GM21447 (cell line): Measurements from ENCODE around the gene UBE2S.
"Not testable (repeated sequence)": the region's sequence is repeated elsewhere in the genome, so short reads cannot be mapped to it uniquely, and the experiment has no call there.

Experiments
- ATAC-seq: cut with Tn5 transposase; IDR thresholded peaks from one replicate; pipeline ENCODE4 v1.9.1; 2021; ENCODE audit not compliant: unreplicated experiment

Gene UBE2S

DNA sequence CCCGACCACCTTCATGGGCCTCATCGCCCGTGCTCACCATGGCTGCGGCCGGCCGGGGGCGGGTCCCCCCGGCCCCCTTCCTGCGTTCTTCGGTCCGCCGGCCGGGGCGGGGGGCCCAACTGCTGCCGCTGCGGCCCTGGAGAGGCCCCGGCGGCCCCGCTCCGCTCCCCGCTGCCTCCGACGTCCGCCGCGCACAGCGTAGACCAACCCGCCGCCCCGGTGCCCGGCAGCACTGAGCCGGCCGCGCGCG lies at the start of gene UBE2S:
Gene UBE2S (minus strand): TSS at position 239 of the 250 bp plus-strand sequence. CDS start 199 bp downstream, at position 40.
- ATAC-seq: not testable (repeated sequence)

DNA sequence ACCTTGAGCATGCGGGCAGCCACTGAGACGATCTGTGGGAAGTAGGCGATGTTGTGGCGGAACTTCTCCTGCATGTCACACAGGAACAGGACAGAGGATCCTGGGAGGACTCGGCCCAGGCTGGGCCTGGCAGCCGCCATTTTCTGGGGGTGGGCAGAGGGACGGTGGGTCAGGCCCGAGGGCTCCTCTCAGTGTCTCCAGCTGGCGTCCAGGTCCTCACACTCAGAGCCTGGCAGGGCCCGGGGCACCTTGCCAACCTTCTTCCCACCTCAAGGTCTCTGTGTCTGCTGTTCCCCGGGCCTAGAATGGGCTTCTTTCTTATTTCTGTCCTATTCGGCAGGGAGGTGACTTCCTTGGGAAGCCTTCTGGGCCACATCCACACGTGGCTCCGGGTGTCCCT lies 48.8 kb upstream of the UBE2S start:
- no peak for ATAC-seq

DNA sequence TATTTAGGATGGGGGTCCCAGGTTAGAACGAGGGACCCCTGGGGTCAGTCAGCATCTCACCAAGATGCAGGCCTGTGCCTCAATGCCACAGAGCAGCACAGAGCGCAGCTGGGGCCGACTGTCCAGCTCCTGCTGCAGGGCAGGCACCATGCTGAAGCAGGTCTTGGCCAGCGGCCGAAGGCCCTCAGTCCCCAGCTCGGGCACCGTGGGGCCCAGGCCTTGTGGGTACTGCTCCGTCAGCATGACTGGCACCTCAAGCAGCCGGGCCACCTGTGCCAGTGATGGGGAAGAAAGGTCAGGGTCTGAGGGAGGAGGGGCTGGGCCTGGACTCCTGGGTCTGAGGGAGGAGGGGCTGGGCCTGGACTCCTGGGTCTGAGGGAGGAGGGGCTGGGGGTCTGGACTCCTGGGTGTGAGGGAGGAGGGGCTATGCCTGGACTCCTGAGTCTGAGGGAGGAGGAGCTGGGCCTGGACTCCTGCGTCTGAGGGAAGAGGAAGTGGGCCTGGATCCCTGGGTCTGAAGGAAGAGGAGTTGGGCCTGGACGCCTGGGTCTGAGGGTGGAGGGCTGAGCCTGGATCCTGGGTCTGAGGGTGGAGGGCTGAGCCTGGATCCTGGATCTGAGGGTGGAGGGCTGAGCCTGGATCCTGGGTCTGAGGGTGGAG lies 48.1 kb upstream of the UBE2S start:
- ATAC-seq: no peak

DNA sequence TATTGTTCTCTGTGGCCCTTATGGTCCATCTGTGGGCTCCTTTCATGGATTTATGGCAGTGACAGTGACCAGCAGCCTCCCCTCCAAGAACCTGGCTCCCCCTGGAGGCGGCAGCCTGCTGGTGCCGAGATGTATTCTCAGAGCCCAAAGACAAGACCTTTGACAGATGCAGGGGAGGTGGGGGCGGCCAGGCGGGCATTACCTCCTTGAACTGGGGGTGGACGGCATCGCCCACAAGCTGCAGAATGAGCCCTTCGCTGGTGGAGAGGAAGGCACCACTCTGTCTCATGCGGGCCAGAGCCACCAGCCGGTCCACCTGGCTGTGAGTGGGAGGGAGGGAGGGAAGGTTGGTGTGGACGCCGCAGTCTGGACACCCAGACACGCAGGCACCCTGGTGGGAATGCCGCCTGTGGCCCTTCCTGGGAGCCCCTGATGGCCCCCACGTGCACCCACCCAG lies 47.2 kb upstream of the UBE2S start:
- no peak for ATAC-seq

DNA sequence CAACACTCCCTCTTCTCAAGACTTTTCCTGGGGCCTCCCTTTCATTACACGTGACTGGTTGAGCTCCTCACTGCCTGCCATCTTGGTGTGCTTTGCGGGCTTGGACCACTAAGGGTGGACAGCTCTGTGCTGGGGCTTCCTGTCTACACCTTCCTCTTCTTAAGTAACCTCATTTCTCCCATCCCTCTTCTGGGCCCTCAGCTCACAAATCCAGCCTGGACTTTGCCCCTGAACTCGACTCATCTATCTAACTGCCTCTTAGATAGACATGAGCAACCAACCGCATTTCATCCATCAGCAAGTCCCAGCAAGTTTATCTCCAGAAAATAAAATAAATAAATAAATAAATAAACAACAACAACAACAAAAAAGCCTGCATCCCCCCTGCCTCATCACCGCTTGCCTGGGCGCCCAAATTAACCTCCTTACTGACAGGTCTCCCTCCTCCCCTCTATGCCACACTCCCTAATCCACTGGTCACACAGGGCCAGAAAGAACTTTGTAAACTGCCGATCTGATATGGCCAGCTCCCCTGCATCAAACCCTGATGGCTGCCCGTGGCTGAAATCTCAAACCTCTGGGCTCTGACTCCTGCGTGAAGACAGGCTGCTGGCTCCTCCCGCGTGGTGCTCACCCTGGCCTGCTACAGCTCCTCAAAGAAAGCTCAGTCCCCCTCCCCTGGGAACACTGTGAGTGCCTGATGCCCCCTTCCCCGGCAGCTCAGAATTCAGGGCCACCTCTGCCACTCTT lies 46.1 kb upstream of the UBE2S start:
- ATAC-seq: no peak

DNA sequence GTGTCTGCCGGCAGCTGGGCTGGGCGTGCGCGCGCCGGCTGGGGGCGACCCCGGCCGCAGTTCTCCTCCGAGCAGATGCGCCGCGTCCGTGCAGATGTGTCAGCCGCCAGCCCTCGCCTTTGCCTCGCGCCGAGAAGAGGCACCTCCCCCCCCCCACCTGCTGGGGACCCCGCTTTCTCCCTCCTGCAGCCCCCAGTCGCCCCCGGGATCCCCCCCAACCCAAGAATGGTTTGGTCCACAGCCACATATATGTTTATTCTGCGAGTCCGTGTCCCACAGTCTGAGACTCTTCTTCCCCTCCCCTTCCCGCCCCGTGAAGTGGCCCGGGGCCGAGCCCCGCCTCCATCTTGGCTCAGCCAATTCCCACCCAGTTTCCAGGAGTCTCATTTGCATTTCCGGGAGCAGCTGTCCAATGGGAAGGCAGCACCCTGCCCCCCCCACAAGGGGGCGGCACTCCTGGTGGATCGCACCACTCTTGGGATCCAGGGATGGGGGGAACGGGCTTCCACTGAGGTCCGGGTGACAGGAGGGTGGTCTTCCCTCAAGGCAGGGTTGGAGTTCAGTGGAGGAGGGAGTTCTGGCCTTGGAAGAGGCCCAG lies 45.3 kb upstream of the UBE2S start:
- no peak for ATAC-seq

DNA sequence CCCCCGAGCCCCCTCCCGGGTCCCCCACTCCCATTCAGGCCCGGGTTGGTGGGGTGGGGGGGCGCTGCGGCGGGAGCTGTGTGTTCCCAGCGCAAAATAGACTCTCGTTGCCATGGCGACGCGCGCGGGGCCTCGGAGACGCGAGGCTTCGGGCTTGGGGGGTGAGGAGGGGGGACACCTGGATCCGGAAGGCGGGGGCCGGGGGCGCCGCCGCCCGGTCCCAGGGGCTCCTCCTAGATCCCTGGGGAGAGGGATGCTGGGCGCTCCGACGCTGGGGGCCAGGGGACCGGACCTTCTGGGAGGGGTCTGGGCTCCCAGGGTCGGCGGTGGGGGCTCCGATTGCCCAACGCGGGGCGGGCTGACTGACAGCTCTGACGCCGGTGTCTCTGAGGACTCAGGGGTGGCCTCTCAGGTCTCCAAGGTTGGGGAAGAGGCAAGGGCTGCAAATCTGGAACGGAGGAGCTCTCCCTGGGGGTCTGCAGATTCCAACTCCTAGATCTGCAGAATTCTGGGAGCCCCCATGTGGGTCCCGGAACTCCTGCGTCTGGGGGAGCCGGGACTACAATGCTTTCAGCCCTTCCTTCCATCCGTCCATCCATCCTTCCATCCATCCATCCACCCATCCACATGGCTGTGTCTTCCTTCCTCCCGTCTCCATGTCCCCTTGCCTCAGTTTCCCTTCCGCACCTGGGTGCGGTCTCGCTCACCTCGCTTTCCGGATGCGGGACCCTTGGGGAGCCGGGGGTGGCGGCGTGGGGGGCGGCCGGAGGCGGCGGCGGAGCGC lies 44.6 kb upstream of the UBE2S start:
- ATAC-seq: no peak

DNA sequence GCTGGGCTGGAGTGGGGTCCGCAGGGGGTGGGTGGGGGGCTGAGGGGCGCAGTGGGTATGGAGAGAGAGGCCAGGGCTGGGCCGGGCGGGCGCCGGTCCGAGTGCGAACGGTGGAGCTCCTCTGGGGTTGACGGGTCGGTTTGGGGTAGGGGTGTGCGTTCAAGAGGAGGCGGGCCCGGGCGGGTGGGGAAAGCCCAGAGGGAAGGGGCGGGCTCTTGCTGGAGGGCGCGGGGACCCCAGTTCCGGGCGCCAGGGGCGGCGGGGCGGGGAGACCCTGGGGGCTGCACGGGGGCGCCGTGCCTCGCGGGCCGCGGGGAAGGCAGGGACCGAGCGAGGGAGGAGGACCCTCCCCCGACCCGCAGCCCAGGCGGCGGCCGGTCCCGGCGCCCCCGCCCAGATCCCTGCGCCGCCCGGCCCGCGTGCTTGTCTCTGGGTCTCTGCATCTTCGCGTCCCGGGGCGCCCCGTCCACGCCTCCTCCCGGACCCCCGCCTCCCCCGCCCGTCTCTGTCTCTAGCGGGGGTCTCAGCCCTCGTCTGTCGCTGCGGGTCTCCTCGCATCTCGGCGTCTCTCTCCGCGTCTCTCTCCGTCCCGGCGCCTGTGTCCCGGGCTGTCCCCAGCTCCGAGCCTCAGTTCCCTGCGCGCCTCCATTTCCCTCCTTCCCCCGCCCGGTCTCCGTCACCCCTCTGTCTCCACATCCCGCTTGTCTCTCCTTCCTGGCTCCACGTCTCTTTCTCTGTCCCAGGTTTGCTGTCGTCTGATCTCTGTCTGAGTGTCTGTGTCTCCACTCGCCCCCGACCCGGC lies 43.8 kb upstream of the UBE2S start:
- ATAC-seq: no peak

DNA sequence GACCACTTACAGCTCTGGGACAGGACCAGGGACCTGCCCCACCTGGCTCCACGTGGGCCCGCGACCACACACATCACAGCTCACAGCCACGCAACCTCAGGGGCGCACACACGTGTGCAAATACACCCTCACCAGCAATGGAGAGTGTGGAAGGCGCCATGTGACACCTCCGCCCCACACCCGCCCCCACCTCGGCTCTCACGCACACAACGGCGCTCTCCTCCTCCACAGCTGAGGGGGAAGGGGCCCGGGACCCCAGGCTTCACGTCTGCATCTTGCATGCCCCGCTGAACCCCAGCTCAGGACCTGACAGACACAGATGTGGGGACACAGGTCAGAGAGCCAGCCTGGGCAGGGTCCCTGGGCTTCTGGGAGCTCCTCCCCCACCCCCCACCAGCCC lies 41.9 kb upstream of the UBE2S start:
- ATAC-seq: no peak

DNA sequence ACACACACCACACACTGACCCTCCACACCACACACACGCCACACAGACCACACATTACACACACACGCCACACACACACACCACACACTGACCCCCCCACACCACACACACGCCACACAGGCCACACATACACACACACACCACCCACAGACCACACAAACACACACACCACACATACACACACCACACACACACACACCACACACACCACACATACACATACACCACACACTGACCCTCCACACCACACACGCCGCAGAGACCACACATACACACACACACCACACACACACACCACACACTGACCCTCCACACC lies 40.5 kb upstream of the UBE2S start:
- not testable (repeated sequence) for ATAC-seq

DNA sequence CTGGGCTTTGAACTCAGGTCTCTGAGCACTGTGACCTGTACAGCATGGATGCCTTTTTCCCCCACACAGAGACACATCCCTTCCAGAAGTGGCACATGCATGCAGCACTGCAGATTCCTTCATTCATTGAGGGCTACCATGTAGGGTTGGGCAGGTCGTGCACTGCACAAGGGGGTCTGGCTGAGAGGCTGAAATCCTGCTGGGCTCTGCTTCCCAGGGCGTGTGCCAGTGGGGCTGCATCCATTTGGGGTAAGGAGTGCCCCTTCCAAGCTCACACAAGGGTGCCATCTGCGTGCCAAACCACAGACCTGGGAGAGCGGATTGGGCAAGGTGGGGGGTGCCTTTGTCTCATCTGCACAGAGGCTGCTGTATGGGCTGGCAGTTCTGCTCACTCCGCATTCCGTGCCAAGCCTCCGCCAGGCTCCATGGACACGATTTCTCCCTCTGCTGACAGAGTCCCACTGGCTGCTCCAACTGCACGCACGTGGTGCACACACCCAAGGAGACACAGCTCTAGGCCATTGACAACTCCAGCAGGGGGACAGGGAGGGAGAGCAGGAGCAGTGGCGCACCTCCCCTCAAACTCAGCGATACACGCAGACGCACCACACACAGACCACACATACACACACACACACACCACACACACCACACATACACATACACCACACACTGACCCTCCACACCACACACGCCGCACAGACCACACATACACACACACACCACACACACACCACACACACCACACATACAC lies 40.0 kb upstream of the UBE2S start:
- ATAC-seq: no peak

DNA sequence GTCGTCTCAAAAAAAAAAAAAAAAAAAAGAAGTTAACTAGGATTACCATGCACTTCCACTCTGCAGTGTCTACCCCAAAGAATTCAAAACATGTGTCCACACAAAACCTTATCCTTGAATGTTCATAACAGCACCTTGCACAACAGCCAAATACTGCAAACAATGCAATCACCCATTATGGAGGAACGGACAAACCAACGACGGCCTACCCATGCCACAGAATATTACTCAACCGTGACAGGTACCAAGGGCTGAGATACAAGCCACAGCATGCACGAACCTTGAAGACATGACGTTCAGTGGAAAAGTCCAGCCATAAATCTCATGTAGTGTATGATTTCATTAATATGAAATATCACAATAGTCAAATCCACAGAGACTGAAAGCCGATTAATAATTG lies 38.5 kb upstream of the UBE2S start:
- no peak for ATAC-seq

DNA sequence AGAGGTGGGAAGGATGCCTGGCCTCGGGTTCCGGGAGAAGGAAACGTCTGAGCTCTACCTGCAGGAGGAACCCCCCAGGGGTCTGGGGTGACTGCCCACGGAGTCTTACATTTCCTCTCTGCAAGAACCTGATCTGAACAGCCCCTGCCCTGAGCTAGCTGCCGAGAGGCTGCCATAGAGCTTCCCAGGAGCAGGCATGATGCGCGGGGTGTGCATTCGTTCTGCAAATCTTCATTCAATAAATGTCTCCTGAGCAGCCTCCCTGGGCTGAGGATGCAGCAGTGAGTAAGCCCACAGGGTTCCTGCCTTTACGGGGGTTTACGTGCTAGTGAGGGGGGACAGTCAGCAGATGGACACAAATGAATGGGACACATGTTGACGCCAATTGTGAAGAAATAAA lies 37.1 kb upstream of the UBE2S start:
- ATAC-seq: no peak

DNA sequence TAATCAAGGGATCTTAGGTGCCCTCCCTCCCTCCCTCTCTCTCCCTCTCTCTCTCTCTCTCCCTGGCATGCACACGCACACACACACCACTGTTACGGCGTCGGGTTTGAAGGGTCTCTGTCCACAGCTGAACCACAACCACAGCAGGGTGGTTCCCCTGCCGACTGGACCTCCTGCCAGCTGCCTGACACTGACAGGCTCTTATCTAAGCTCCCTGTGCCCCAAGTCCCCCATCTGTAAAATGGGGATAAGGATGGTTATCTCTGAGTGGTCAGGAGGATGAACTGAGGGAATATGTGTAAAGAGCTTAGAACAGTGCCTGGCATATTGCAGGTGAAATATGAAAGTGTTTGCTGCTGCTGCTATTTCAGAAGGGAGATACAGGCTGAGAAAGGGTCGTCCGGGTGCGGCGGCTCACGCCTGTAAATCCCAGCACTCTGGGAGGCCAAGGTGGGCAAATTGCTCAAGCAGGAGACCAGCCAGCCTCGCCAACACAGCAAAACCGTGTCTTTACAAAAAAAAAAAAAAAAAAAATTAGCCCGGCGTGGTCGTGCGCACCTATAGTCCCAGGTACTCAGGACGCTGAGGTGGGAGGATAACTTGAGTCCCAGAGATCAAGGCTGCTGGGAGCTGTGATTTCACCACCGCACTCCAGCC lies 36.4 kb upstream of the UBE2S start:
- ATAC-seq: no peak

DNA sequence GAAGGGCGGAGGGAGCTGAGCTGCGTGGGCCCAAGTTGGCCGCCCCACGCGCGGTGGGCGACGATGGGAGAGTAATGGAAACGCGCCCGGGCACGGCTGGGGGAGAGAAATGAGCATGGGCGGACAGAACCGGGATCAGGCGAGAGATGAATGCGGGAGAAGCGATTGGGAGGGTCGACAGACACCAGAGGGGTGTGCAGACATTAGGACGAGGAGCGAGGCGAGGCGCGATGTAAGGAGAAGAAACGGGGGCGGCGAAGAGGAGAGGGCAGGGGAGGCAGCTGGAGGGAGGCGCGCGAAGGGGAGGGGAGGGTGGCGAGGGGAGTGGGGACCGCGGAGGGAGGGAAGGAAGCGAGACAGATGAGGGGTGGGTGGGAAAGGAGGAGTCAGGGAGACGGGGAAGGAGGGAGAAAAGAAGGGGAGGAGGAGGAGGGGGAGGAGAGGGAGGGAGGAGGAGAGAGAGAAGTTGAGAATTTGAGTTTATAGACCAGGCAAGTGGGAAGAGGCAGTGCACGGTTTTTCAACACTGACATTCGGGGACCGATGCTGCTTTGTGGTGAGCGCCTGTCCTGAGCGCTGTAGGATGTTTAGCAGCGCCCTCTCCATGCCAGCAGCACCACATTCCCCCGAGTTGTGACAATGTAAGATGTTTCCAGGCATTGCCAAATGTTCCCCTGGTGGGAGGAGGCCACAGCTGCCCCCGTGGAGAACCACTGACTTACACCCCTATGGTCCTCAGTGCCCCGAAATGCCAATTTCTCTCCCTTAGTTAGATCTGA lies 35.6 kb upstream of the UBE2S start, which contains the start of gene SHISA7:
Gene SHISA7 (minus strand): TSS at position 256 of the 779 bp plus-strand sequence. CDS start 437 bp downstream, outside the sequence.
- no peak for ATAC-seq

DNA sequence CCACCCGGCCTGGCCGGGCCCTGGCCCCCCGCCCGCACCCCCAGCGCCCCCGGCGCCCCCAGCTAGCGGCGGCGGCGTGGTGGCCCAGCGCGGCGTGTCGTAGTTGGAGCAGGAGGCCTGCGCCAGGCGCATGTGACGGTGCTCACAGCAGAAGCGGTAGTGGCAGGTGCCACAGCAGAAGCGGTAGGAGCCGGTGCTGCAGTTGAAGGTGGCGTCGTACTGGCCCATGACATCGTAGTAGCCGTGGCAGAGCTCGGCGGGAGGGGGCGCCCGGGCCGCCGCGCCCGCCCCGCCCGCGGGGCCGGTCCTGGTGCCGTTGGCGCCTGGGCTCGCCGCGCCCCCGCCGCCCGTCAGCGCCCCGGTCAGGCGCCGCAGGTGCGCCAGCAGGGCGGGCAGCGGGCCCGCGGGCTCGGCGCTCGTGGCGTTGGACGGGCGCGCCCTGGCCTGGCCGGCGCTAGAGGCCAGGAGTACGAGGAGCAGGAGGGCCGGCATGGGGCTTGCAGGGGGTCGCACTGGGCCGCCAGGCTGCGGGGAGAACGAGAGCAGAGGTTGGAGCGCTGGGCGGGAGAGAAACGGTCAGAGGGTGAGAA lies 34.9 kb upstream of the UBE2S start:
- no peak for ATAC-seq

DNA sequence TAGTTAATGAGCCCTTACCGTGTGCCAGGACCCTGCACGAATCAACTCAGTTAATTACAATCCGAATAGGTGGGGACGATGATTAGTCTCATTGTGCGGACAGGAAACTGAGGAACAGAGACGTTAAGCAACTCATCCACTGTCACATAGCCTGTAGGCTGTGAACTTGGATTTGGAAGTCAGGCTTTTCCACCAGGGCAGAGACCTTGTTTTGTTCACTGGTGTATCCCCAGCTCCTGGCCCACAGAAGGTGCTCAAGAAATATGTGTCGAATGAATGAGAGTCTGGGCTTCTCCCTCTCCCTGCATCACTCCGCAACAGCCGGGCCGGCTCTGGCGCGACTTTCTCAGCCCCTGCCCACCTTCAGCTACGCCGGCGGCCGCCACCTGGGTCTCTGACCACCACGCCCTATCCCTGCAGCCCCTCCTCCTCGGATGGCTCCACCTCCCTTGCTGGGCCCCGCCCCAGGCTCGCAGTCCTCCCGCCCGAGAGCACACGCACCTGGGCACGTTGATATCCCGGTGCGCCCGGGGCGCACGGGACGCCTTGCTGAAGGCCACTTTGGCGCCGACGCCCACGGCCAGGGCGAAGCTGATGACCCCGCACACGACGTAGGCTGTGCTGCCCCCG lies 34.2 kb upstream of the UBE2S start:
- no peak for ATAC-seq

DNA sequence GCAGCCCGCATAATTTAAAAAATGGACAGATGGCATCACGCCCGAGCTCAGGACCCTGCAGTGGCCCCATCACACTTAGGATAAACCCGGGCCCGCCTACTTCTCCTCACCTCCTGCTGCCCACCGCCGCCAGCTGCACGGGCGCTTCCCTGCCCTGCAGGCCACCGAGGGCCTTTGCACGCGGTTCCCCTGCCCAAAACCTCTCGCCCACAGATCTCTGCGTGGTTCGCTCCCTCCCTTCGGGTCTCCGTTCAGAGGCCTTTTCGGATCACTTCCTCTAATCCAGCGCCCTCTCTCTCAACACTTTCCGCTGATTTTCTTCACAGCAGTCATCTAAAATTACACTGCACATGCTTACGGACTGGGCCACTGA lies 33.7 kb upstream of the UBE2S start:
- ATAC-seq: no peak
